NCI-H187 treated with DMSO at 0.1 percent for 48 hours (cell line): ENCODE data around the gene CLECL1.
"Not testable (repeated sequence)": the region's sequence is repeated elsewhere in the genome, so short reads cannot be mapped to it uniquely, and the experiment has no call there.

Source experiments
- DNase-seq: peaks from one replicate; lab custom pipeline; 2025; lab: John Stamatoyannopoulos, UW

CLECL1 gene

GRCh38 chr12:9694241-9694640 lies 38.7 kb downstream of the CLECL1 start:
- no peak for DNase-seq

DNA sequence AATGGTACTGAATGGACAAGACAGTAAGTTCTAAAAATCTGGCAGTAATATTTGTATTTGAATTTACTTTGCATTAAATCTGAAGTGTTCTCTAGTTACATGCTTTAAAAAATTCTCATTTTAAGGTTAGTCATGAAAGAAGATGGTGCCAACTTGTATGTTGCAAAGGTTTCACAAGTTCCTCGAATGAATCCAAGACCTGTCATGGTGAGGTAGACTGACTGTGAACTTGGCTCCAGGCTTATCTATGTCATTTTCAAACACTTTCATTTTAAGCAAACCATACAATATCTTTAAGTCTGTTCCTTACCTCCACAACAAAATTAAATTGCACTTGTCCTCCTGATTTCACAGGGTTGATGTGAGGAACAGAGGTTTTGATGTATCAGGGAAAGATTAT lies 40.0 kb downstream of the CLECL1 start:
- no peak for DNase-seq

GRCh38 chr12:9687228-9687627 lies 45.7 kb downstream of the CLECL1 start:
- DNase-seq, result no peak

- no peak for DNase-seq
Measured at GRCh38 chr12:9685915-9686314, 47.0 kb downstream of the CLECL1 start.

DNA sequence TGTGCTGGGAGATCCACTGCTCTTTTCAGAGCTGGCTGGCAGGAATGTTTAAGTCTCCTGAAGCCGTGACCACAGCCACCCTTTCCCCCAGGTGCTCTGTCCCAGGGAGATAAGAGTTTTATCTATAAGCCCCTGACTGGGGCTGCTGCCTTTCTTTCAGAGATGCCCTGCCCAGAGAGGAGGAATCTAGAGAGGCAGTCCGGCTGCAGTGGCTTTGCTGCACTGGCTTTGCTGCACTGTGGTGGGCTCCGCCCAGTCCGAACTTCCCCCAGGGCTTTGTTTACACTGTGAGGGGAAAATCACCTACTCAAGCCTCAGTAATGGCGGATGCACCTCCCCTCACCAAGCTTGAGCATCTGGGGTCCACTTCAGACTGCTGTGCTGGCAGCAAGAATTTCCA lies 47.5 kb downstream of the CLECL1 start:
- DNase-seq, result not testable (repeated sequence)

DNA sequence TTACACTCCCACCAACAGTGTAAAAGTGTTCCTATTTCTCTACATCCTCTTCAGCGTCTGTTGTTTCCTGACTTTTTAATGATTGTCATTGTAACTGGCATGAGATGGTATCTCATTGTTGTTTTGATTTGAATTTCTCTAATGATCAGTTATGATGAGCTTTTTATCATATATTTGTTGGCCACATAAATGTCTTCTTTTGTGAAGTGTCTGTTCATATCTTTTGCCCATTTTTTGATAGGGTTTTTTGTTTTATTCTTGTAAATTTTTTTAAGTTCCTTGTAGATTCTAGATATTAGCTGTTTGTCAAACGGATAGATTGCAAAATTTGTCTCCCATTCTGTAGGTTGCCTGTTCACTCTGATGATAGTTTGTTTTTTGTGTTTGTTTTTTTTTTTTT lies 49.9 kb downstream of the CLECL1 start:
- DNase-seq, result not testable (repeated sequence)

- not testable (repeated sequence) for DNase-seq
Measured at GRCh38 chr12:9682508-9682907, 50.4 kb downstream of the CLECL1 start.

DNA sequence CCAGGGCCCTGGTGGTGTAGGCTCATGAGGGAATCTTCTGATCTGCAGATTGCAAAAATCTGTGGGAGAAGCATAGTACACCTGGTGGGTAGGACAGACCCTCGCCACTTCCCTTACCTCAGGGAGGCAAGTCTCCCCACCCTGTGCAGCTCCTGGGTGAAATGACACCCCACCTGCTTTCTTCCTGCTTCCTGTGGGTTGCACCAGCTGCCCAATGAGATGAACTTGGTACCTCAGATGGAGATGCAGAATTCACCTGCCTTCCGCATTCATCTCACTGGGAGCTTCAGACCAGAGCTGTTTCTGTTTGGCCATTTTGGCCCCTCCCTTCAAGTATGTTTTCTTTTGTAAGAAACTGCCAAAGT lies 58.7 kb downstream of the CLECL1 start:
- no peak for DNase-seq

GRCh38 chr12:9673404-9674225 lies 59.3 kb downstream of the CLECL1 start:
- DNase-seq, result no peak
